HEK293 (cell line): Measurements from ENCODE around the gene NCOA7.

Experiments used
- BCL11A ChIP-seq: fragments of 450-650 bp; formaldehyde crosslinking; IDR thresholded peaks from 2 replicates; pipeline ENCODE4 v1.5.1; 2016; ENCODE audit warnings: low read depth, missing biosample characterization, missing genetic modification characterization
- HIC1 ChIP-seq: fragments of 450-650 bp; formaldehyde crosslinking; IDR thresholded peaks from 2 replicates; pipeline ENCODE4 v1.5.1; 2016; ENCODE audit warnings: missing biosample characterization, missing genetic modification characterization
- REST ChIP-seq: fragments of 450-650 bp; formaldehyde crosslinking; IDR thresholded peaks from 2 replicates; pipeline ENCODE4 v1.5.1; 2016; ENCODE audit warnings: missing biosample characterization, missing genetic modification characterization
- TRIM28 ChIP-seq: IDR thresholded peaks from 2 replicates; pipeline ENCODE4 v1.6.1; 2011; ENCODE audit warnings: low read length, control low read depth, borderline replicate concordance
- ZBTB10 ChIP-seq: fragments of 450-650 bp; formaldehyde crosslinking; IDR thresholded peaks from 2 replicates; pipeline ENCODE4 v1.5.1; 2016; ENCODE audit warnings: missing biosample characterization, missing genetic modification characterization
- ZBTB20 ChIP-seq: fragments of 450-650 bp; formaldehyde crosslinking; IDR thresholded peaks from 2 replicates; pipeline ENCODE4 v1.5.1; 2016; ENCODE audit warnings: missing biosample characterization, missing genetic modification characterization
- ZBTB21 ChIP-seq: fragments of 450-650 bp; formaldehyde crosslinking; IDR thresholded peaks from 2 replicates; pipeline ENCODE4 v1.5.1; 2017; ENCODE audit warnings: missing biosample characterization, missing genetic modification characterization
- ZBTB8A ChIP-seq: fragments of 450-650 bp; formaldehyde crosslinking; IDR thresholded peaks from 2 replicates; pipeline ENCODE4 v1.5.1; 2016; ENCODE audit warnings: missing biosample characterization, missing genetic modification characterization
- ZEB2 ChIP-seq: fragments of 450-650 bp; formaldehyde crosslinking; IDR thresholded peaks from 2 replicates; pipeline ENCODE4 v1.5.1; 2016; ENCODE audit warnings: missing biosample characterization, missing genetic modification characterization
- ZFP37 ChIP-seq: fragments of 450-650 bp; formaldehyde crosslinking; IDR thresholded peaks from 2 replicates; pipeline ENCODE4 v1.5.1; 2016; ENCODE audit warnings: missing biosample characterization, missing genetic modification characterization
- ZFP69B ChIP-seq: fragments of 450-650 bp; formaldehyde crosslinking; IDR thresholded peaks from 2 replicates; pipeline ENCODE4 v1.5.1; 2016; ENCODE audit warnings: missing biosample characterization, missing genetic modification characterization
- ZNF146 ChIP-seq: fragments of 450-650 bp; formaldehyde crosslinking; IDR thresholded peaks from 2 replicates; pipeline ENCODE4 v1.5.1; 2016; ENCODE audit warnings: missing biosample characterization, missing genetic modification characterization
- ZNF24 ChIP-seq: fragments of 450-650 bp; formaldehyde crosslinking; IDR thresholded peaks from 2 replicates; pipeline ENCODE4 v1.5.1; 2016; ENCODE audit warnings: missing biosample characterization, missing genetic modification characterization
- ZNF394 ChIP-seq: fragments of 450-650 bp; formaldehyde crosslinking; IDR thresholded peaks from 2 replicates; pipeline ENCODE4 v1.5.1; 2016; ENCODE audit warnings: missing biosample characterization, missing genetic modification characterization, mild to moderate bottlenecking, moderate library complexity, borderline replicate concordance
- ZNF449 ChIP-seq: fragments of 450-650 bp; formaldehyde crosslinking; IDR thresholded peaks from 2 replicates; pipeline ENCODE4 v1.5.1; 2017; ENCODE audit warnings: missing biosample characterization, mild to moderate bottlenecking, missing genetic modification characterization, moderate library complexity
- ZNF514 ChIP-seq: fragments of 450-650 bp; formaldehyde crosslinking; IDR thresholded peaks from 2 replicates; pipeline ENCODE4 v1.5.1; 2016; ENCODE audit warnings: missing biosample characterization, missing genetic modification characterization
- ZNF571 ChIP-seq: fragments of 450-650 bp; formaldehyde crosslinking; IDR thresholded peaks from 2 replicates; pipeline ENCODE4 v1.5.0; 2017; ENCODE audit warnings: missing biosample characterization, missing genetic modification characterization
- ZNF596 ChIP-seq: fragments of 450-650 bp; IDR thresholded peaks from 2 replicates; pipeline ENCODE4 v1.5.0; 2018; ENCODE audit warnings: missing biosample characterization, mild to moderate bottlenecking, missing genetic modification characterization, moderate library complexity
- ZNF600 ChIP-seq: fragments of 450-650 bp; formaldehyde crosslinking; IDR thresholded peaks from 2 replicates; pipeline ENCODE4 v1.5.1; 2016; ENCODE audit warnings: missing biosample characterization, missing genetic modification characterization
- ZNF626 ChIP-seq: fragments of 450-650 bp; sonication (Bioruptor Pico); formaldehyde crosslinking; IDR thresholded peaks from 2 replicates; pipeline ENCODE4 v1.5.1; 2018; ENCODE audit warnings: missing biosample characterization, missing genetic modification characterization, inconsistent platforms
- ZNF629 ChIP-seq: fragments of 450-650 bp; formaldehyde crosslinking; IDR thresholded peaks from 2 replicates; pipeline ENCODE4 v1.5.1; 2017; ENCODE audit warnings: missing biosample characterization, missing genetic modification characterization
- ZNF704 ChIP-seq: fragments of 450-650 bp; formaldehyde crosslinking; IDR thresholded peaks from 2 replicates; pipeline ENCODE4 v1.5.1; 2016; ENCODE audit warnings: missing biosample characterization, missing genetic modification characterization
- ZNF76 ChIP-seq: fragments of 450-650 bp; formaldehyde crosslinking; IDR thresholded peaks from 2 replicates; pipeline ENCODE4; 2016; ENCODE audit warnings: low read depth, missing biosample characterization, missing genetic modification characterization, borderline replicate concordance
- ZNF785 ChIP-seq: fragments of 450-650 bp; formaldehyde crosslinking; IDR thresholded peaks from 2 replicates; pipeline ENCODE4 v1.5.1; 2016; ENCODE audit warnings: missing biosample characterization, missing genetic modification characterization
- ZSCAN18 ChIP-seq: fragments of 450-650 bp; formaldehyde crosslinking; IDR thresholded peaks from 2 replicates; pipeline ENCODE4 v1.5.1; 2016; ENCODE audit warnings: missing biosample characterization, missing genetic modification characterization

Gene NCOA7

GRCh38 chr6:125747589-125748405, 43.0 kb upstream of the NCOA7 start (continued):
- TF ChIP-seq ZNF146 = no peak
- TF ChIP-seq ZBTB21 (tag by site-specific recombination) = peak; percentile 14; the same call in 1 of the 2 replicates
- no peak for TF ChIP-seq ZSCAN18
- peak; percentile 13; the same call in 1 of the 2 replicates for TF ChIP-seq ZNF24 (tag by site-specific recombination)
- peak; percentile 33; the same call in 1 of the 2 replicates for TF ChIP-seq REST (tag by site-specific recombination)
- TF ChIP-seq ZNF449 (tag by site-specific recombination) = peak; percentile 24; the same call in 1 of the 2 replicates
- peak; percentile 29; the same call in 1 of the 2 replicates for TF ChIP-seq ZFP37 (tag by site-specific recombination)
- no peak for TF ChIP-seq ZNF629 (tag by site-specific recombination)
- peak; percentile 47; the same call in 1 of the 2 replicates for TF ChIP-seq ZFP69B (tag by site-specific recombination)
- no peak for TF ChIP-seq ZNF514
- TF ChIP-seq ZNF626 (tag by site-specific recombination) = no peak
- TF ChIP-seq ZNF394 (tag by site-specific recombination) = 0 out of 2 replicates have a peak, but pooled peaks have one; percentile 15
- no peak for TF ChIP-seq ZNF571 (tag by site-specific recombination)
- peak; percentile 19; the same call in 1 of the 2 replicates for TF ChIP-seq BCL11A
- TF ChIP-seq ZBTB20 (tag by site-specific recombination) = peak; percentile 93
- TF ChIP-seq ZEB2 (tag by site-specific recombination) = peak; percentile 45
- TF ChIP-seq ZNF704 = no peak
- TF ChIP-seq ZBTB10 (tag by site-specific recombination) = no peak
- TF ChIP-seq ZNF596 = 0 out of 2 replicates have a peak, but pooled peaks have one; percentile 11
- peak; percentile 22; the same call in 1 of the 2 replicates for TF ChIP-seq ZNF600
- no peak for TF ChIP-seq ZNF785 (tag by site-specific recombination)
- TF ChIP-seq ZNF76 (tag by site-specific recombination) = no peak; the same call in 1 of the 2 replicates
- peak; percentile 84; the same call in 1 of the 2 replicates for TF ChIP-seq HIC1 (tag by site-specific recombination)
- no peak for TF ChIP-seq TRIM28
- TF ChIP-seq ZBTB8A (tag by site-specific recombination) = peak; percentile 53
